K562 (cell line): ENCODE measurements around the gene FAM83D. TPM values are rescaled to one million over a fixed set of nuclear protein-coding genes. Genes with fewer than 3 reads are reported as not detected.

Experiments
- RBBP5 ChIP-seq: fragments of 200-600 bp; sonication (generic); IDR thresholded peaks from 2 replicates; pipeline ENCODE4 v1.6.1; 2012; ENCODE audit warnings: borderline replicate concordance, mild to moderate bottlenecking, low read length, control low read depth, inconsistent platforms; ENCODE audit not compliant: insufficient read depth, poor library complexity, severe bottlenecking
- ZNF12 ChIP-seq: sonication (generic); formaldehyde crosslinking; IDR thresholded peaks from 2 replicates; pipeline ENCODE4 v1.4.0; 2020; ENCODE audit warnings: mild to moderate bottlenecking, missing genetic modification reagents
- polyA plus RNA-seq, 8 experiments: library from polyadenylated mRNA; depleted of rRNA in 4 of 8; stranded (reverse) in 5 of 8; unstranded in 3 of 8; fragments of >200 nt; fragmentation: Nextera tagmentation in 2 of 8; fragmentation: Illumina TruSeq in 1 of 8; extraction: Ambion mirVana in 2 of 8; extraction: Trizol in 1 of 8; gene quantifications; 2 replicates each; pipeline versions ENCODE4 v1.2.1 to v1.2.3, GENCODE V29; 2011 to 2014; ENCODE audit warnings: inconsistent platforms in 1 of 8, missing spikeins in 1 of 8
- total RNA-seq, 7 experiments: library from RNA; depleted of rRNA in 6 of 7; stranded (reverse); fragments of >200 nt in 6 of 7; fragmentation: Illumina TruSeq in 2 of 7; extraction: Trizol in 2 of 7; gene quantifications; 2 replicates each; pipeline versions ENCODE4 v1.2.1 to v1.2.3, GENCODE V29; 2011 to 2021; ENCODE audit warnings: low replicate concordance in 1 of 7
- TF ChIP-seq, protein P1 (sequence below): fragments of 150-350 bp; IDR thresholded peaks from 2 replicates; pipeline ENCODE4 v1.6.1; 2014; ENCODE audit warnings: low read depth, mild to moderate bottlenecking, low read length, borderline replicate concordance
- TF ChIP-seq, protein P2 (sequence below): fragments of 450-650 bp; conservative IDR thresholded peaks from 2 replicates; pipeline ENCODE4 v1.6.1; 2016; ENCODE audit warnings: missing genetic modification characterization, low read depth, mild to moderate bottlenecking, control low read depth, missing compliant biosample characterization
- TF ChIP-seq, protein P3 (sequence below), 2 experiments: fragments of 450-650 bp; formaldehyde crosslinking in 1 of 2; IDR thresholded peaks; 2 replicates each; pipeline versions ENCODE4 v1.4.0 to v1.6.1; 2014 to 2020; ENCODE audit warnings: mild to moderate bottlenecking in 2 of 2, borderline replicate concordance in 1 of 2, low read depth in 1 of 2
- TF ChIP-seq, protein P4 (sequence below): IDR thresholded peaks from 2 replicates; pipeline ENCODE4 v1.6.1; 2012; ENCODE audit warnings: low read depth, low read length, improper control_type of control experiment, borderline replicate concordance
- TF ChIP-seq, protein P5 (sequence below): fragments of 450-650 bp; formaldehyde crosslinking; IDR thresholded peaks from 2 replicates; pipeline ENCODE4 v1.4.0; 2020; ENCODE audit warnings: mild to moderate bottlenecking, moderate library complexity

Gene FAM83D
- total and polyA plus RNA-seq, 9 of the 15 experiments (the other 6 are each of a cell fraction or from before 2014, with no cell fraction given), result 8.2 to 66.1 (median 43.5) TPM

DNA sequence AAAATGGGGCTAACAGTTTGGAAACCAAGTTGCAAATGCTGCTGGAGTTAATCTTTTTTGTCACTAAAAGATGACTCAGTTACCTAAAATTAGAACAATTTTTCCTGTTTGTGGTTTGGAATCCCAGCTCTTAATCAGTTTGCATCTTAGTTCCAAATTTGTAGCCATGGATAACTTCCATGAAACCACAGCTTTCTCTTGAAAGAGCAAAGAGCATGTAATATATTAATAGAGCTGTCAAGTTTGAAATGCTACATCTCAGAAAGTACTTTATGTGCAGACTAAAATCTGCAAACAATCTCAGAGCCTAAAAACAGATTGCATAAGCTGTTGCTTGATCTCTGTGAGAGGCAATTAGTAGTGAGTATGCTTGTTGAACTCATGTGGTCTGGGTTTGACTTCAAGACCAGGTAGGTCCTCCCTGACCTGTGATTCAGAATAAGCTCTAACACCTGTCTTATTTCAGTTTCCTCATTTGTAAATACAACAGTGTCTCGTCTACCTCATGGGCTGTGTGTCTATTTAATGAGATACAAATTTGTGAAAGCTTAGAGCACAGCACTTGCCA is 59.5 kb downstream of the FAM83D start (continued):
- TF ChIP-seq, protein P1, sequence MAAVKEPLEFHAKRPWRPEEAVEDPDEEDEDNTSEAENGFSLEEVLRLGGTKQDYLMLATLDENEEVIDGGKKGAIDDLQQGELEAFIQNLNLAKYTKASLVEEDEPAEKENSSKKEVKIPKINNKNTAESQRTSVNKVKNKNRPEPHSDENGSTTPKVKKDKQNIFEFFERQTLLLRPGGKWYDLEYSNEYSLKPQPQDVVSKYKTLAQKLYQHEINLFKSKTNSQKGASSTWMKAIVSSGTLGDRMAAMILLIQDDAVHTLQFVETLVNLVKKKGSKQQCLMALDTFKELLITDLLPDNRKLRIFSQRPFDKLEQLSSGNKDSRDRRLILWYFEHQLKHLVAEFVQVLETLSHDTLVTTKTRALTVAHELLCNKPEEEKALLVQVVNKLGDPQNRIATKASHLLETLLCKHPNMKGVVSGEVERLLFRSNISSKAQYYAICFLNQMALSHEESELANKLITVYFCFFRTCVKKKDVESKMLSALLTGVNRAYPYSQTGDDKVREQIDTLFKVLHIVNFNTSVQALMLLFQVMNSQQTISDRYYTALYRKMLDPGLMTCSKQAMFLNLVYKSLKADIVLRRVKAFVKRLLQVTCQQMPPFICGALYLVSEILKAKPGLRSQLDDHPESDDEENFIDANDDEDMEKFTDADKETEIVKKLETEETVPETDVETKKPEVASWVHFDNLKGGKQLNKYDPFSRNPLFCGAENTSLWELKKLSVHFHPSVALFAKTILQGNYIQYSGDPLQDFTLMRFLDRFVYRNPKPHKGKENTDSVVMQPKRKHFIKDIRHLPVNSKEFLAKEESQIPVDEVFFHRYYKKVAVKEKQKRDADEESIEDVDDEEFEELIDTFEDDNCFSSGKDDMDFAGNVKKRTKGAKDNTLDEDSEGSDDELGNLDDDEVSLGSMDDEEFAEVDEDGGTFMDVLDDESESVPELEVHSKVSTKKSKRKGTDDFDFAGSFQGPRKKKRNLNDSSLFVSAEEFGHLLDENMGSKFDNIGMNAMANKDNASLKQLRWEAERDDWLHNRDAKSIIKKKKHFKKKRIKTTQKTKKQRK, result no peak
- TF ChIP-seq ZNF12 (CRISPR knock-in tag) (no peak), RBBP5 (no peak)
- TF ChIP-seq, protein P2, sequence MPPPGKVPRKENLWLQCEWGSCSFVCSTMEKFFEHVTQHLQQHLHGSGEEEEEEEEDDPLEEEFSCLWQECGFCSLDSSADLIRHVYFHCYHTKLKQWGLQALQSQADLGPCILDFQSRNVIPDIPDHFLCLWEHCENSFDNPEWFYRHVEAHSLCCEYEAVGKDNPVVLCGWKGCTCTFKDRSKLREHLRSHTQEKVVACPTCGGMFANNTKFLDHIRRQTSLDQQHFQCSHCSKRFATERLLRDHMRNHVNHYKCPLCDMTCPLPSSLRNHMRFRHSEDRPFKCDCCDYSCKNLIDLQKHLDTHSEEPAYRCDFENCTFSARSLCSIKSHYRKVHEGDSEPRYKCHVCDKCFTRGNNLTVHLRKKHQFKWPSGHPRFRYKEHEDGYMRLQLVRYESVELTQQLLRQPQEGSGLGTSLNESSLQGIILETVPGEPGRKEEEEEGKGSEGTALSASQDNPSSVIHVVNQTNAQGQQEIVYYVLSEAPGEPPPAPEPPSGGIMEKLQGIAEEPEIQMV (tag), result no peak
- TF ChIP-seq, protein P3, sequence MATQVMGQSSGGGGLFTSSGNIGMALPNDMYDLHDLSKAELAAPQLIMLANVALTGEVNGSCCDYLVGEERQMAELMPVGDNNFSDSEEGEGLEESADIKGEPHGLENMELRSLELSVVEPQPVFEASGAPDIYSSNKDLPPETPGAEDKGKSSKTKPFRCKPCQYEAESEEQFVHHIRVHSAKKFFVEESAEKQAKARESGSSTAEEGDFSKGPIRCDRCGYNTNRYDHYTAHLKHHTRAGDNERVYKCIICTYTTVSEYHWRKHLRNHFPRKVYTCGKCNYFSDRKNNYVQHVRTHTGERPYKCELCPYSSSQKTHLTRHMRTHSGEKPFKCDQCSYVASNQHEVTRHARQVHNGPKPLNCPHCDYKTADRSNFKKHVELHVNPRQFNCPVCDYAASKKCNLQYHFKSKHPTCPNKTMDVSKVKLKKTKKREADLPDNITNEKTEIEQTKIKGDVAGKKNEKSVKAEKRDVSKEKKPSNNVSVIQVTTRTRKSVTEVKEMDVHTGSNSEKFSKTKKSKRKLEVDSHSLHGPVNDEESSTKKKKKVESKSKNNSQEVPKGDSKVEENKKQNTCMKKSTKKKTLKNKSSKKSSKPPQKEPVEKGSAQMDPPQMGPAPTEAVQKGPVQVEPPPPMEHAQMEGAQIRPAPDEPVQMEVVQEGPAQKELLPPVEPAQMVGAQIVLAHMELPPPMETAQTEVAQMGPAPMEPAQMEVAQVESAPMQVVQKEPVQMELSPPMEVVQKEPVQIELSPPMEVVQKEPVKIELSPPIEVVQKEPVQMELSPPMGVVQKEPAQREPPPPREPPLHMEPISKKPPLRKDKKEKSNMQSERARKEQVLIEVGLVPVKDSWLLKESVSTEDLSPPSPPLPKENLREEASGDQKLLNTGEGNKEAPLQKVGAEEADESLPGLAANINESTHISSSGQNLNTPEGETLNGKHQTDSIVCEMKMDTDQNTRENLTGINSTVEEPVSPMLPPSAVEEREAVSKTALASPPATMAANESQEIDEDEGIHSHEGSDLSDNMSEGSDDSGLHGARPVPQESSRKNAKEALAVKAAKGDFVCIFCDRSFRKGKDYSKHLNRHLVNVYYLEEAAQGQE (IDR thresholded peaks at IDR 0.05; ENCODE audit: borderline replicate concordance), result no peak
- TF ChIP-seq, protein P3 (CRISPR knock-in tag; IDR thresholded peaks at IDR 0.05; ENCODE audit: low read depth), result no peak
- TF ChIP-seq, protein P4, sequence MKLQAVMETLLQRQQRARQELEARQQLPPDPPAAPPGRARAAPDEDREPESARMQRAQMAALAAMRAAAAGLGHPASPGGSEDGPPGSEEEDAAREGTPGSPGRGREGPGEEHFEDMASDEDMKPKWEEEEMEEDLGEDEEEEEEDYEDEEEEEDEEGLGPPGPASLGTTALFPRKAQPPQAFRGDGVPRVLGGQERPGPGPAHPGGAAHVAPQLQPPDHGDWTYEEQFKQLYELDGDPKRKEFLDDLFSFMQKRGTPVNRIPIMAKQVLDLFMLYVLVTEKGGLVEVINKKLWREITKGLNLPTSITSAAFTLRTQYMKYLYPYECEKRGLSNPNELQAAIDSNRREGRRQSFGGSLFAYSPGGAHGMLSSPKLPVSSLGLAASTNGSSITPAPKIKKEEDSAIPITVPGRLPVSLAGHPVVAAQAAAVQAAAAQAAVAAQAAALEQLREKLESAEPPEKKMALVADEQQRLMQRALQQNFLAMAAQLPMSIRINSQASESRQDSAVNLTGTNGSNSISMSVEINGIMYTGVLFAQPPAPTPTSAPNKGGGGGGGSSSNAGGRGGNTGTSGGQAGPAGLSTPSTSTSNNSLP, result no peak
- TF ChIP-seq, protein P5, sequence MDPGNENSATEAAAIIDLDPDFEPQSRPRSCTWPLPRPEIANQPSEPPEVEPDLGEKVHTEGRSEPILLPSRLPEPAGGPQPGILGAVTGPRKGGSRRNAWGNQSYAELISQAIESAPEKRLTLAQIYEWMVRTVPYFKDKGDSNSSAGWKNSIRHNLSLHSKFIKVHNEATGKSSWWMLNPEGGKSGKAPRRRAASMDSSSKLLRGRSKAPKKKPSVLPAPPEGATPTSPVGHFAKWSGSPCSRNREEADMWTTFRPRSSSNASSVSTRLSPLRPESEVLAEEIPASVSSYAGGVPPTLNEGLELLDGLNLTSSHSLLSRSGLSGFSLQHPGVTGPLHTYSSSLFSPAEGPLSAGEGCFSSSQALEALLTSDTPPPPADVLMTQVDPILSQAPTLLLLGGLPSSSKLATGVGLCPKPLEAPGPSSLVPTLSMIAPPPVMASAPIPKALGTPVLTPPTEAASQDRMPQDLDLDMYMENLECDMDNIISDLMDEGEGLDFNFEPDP (CRISPR knock-in tag), result no peak
